Immature natural killer cell (primary cell): ENCODE results near the gene PIAS3. TPM values are rescaled to one million over a fixed set of nuclear protein-coding genes. Genes with fewer than 3 reads are reported as not detected.
"Not testable (repeated sequence)": the region's sequence is repeated elsewhere in the genome, so short reads cannot be mapped to it uniquely, and the experiment has no call there.

Experiments
- DNase-seq, 3 donors: peaks; one replicate each; pipeline ENCODE4 v3.0.0; 2022; ENCODE audit warnings: mixed read lengths in 1 of 3
- H3K27ac Mint-ChIP-seq, 6 donors: one replicate each; pipeline ENCODE4 v1.8.0; 2020; ENCODE audit warnings: mixed read lengths in 6 of 6, mild to moderate bottlenecking in 5 of 6, inconsistent platforms in 4 of 6, moderate library complexity in 3 of 6
- H3K27me3 Mint-ChIP-seq, 3 donors: one replicate each; pipeline ENCODE4 v1.8.0; 2020 to 2021; ENCODE audit warnings: low read depth in 3 of 3, mild to moderate bottlenecking in 3 of 3, mixed read lengths in 3 of 3, moderate library complexity in 3 of 3, inconsistent platforms in 1 of 3
- H3K36me3 Mint-ChIP-seq, 3 donors: one replicate each; pipeline ENCODE4 v1.8.0; 2020; ENCODE audit warnings: mixed read lengths in 3 of 3, inconsistent platforms in 2 of 3, mild to moderate bottlenecking in 2 of 3
- H3K4me1 Mint-ChIP-seq, 2 donors: one replicate each; pipeline ENCODE4 v1.8.0; 2020; ENCODE audit warnings: inconsistent platforms in 2 of 2, mild to moderate bottlenecking in 2 of 2, mixed read lengths in 2 of 2, moderate library complexity in 1 of 2
- H3K4me3 Mint-ChIP-seq, 5 donors: one replicate each; pipeline ENCODE4 v1.8.0; 2020; ENCODE audit warnings: mild to moderate bottlenecking in 5 of 5, mixed read lengths in 5 of 5, inconsistent platforms in 3 of 5, moderate library complexity in 3 of 5
- H3K9me3 Mint-ChIP-seq, 6 donors: one replicate each; pipeline ENCODE4 v1.8.0; 2020; ENCODE audit warnings: mild to moderate bottlenecking in 6 of 6, mixed read lengths in 6 of 6, inconsistent platforms in 4 of 6, moderate library complexity in 3 of 6
- polyA plus RNA-seq, 3 donors: library from polyadenylated mRNA; unstranded; fragments of 300-500 nt; fragmentation: Illumina TruSeq; gene quantifications; one replicate each; pipeline ENCODE4 v1.2.3, GENCODE V29; 2021

Gene PIAS3
- polyA plus RNA-seq, 3 donors from 2014 or later: 9.3 to 27.1 (median 10.5) TPM

DNA sequence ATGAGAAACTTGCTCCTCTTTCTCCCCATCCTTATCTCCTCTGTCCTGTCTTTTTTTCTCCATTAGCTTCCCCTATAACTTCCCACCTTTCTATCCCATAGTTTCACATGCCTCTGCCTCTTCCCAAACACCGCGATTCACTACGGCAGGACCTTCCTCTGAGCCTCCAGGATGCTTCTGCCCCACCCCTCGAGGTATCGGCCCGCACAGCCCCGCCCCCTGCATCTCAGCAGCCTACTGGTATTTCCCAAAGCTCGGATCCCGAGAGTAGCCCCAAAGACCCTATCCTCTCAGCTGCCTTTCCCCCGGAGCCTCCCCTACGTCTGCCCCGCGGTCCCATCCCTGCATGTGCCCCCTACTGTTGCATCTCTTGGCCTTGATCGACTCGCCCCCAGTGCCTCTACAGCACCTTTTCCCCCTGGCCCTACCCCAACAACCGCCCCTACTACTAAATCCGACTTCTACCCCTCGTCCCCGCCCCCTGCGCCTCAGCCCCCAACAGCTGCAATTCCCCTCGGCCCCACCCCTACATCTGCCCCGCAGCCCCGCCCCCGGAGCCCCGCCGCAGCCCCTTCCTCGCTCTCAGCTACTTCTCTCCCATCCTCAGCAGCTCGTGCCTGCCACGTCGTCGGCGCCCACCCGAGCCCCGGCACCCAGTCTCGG, 512 bp downstream of the PIAS3 start:
- Mint-ChIP-seq H3K9me3 (no peaks in the 10 kb centered on the region), H3K4me1 (peaks cover 13 to 23% of the 10 kb centered on the region in 2 donors), H3K36me3 (peaks cover 11 to 25% (median 18%) of the 10 kb centered on the region in 3 donors), H3K27me3 (peaks cover 0 to 6% (median 0%) of the 10 kb centered on the region in 3 donors), H3K27ac (peak overlapping the region; percentile 66 to 94 (median 82)), H3K4me3 (peak overlapping the region; percentile 94 to 97 (median 96))
- no peak for DNase-seq

DNA sequence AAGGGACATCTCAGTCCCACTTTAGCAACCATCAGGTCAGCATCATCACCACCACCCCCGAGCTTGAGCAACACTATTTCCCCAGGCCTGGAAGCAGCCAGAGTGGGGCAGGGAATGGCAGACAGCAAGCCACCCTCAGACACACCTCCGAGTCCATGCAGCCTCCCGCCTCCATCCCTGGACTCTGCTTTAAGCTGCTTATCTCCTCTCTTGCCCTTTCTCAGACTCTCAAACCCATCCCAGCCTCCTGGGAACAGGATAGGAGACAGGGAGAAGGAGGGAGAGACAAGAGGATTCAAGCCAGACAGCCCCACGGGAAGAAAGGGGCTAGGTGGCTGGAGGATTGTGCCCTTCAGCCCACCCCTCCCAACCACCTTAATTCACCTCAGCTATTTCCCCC, 1.7 kb downstream of the PIAS3 start:
- H3K27me3 Mint-ChIP-seq: peaks cover 0 to 6% (median 0%) of the 10 kb centered on the region in 3 donors
- DNase-seq: no peak
- H3K36me3 Mint-ChIP-seq: peaks cover 15 to 31% (median 22%) of the 10 kb centered on the region in 3 donors
- H3K4me1 Mint-ChIP-seq: peaks cover 13 to 23% of the 10 kb centered on the region in 2 donors
- H3K4me3 Mint-ChIP-seq: peak overlapping the region in 3 of 5 donors; percentile 43 to 97 (median 94)
- H3K27ac Mint-ChIP-seq: no peak overlapping the region
- H3K9me3 Mint-ChIP-seq: no peaks in the 10 kb centered on the region

DNA sequence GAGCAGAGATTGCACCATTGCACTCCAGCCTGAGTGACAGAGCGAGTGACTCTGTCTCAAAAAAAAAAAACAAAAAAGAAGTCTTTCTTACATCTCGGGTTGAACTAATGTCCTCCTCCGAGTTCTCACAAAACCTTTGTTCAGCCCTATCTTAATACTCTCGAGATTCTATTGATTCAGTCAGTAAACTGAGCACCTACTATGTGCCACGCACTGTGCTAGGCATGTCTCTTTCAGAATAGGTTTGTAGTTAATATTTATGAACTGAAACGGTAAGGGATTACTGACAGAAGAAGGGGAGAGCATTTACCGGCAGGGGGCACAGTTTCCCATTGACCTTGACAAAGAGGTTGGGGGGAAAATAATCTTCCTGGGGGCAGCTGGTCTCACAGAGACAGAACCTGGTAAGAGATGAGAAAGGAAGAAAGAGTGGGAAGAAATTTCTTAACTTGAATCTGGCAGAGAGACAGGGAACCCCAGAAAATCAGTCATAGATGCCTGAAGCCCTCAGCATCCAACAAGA, 3.4 kb downstream of the PIAS3 start:
- peaks cover 0 to 7% (median 0%) of the 10 kb centered on the region in 3 donors for H3K27me3 Mint-ChIP-seq
- peak overlapping the region in 3 of 5 donors; percentile 12 to 48 (median 35) for H3K4me3 Mint-ChIP-seq
- peak overlapping the region in 1 of 6 donors; percentile 8 for H3K27ac Mint-ChIP-seq
- H3K9me3 Mint-ChIP-seq: no peaks in the 10 kb centered on the region
- DNase-seq: no peak
- peaks cover 13 to 23% of the 10 kb centered on the region in 2 donors for H3K4me1 Mint-ChIP-seq
- peaks cover 20 to 42% (median 28%) of the 10 kb centered on the region in 3 donors for H3K36me3 Mint-ChIP-seq

DNA sequence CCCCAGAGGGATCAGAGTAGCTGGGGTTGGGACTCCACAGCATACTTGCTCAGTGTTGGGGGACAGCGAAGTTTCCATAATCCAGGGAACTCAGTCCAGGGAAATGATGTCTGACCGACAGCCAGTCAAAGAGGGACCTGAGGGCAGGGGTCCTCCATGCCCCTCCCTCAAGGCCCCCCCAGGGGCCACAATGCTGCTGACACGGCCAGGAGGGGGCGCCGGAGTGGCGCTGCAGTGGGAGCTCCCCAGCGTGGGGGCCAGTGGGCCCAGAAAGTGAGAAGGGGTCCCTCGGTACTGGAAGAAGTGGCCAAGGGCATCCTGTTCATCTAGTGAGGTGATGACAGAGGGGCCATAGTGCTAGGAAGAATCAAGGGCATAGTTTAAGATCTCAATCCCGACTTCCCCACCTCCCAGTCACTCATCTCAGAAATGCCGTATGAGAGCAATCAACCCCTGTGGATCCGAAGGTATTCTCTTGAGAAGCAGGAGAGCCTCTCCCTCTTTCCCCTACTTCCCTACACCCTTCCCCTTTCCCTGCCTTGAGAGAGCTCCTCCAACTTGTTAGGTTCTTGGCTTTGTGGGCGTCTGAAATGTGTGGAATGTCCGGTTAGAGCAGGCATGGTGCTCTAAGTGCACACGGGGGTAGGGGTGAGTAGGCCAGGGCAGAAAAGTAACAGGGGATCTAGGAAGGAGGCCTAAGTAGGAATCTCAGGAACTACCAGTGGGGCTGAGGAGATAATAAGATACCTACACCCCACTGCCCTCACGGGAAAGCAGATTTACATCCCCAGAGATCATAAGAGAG, 9.3 kb downstream of the PIAS3 start:
- Mint-ChIP-seq H3K9me3 (no peaks in the 10 kb centered on the region), H3K27me3 (peaks cover 0 to 2% (median 0%) of the 10 kb centered on the region in 3 donors), H3K4me3 (no peak overlapping the region), H3K36me3 (peaks cover 14 to 31% (median 20%) of the 10 kb centered on the region in 3 donors), H3K27ac (peak overlapping the region in 1 of 6 donors; percentile 45), H3K4me1 (peaks cover 6 to 7% of the 10 kb centered on the region in 2 donors)
- no peak for DNase-seq

DNA sequence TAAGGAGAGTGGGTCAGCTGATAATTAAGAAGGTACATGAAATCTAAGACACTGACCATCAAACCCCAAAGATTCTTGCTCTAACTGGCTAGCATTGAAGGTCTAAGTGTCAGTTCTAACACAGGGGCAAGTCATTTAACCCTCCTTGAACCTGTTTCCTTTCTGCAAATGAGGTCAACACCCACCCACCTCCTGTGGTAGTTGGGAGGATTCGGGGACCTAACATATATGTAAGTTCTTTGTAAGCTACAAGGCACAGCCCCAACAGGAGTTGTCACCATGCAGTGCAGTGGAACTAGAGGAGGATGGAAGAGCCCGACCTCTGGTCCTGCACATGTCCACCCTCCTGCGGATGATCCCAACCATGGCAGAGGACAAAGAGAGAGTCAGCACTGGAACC, 11.1 kb downstream of the PIAS3 start:
- Mint-ChIP-seq H3K9me3 (no peaks in the 10 kb centered on the region), H3K4me1 (peaks cover 6 to 7% of the 10 kb centered on the region in 2 donors), H3K36me3 (peaks cover 8 to 21% (median 14%) of the 10 kb centered on the region in 3 donors), H3K4me3 (peak overlapping the region in 1 of 5 donors; percentile 3), H3K27me3 (peaks cover 0 to 2% (median 0%) of the 10 kb centered on the region in 3 donors), H3K27ac (peak overlapping the region in 3 of 6 donors; percentile 3 to 31 (median 12))
- DNase-seq: no peak

DNA sequence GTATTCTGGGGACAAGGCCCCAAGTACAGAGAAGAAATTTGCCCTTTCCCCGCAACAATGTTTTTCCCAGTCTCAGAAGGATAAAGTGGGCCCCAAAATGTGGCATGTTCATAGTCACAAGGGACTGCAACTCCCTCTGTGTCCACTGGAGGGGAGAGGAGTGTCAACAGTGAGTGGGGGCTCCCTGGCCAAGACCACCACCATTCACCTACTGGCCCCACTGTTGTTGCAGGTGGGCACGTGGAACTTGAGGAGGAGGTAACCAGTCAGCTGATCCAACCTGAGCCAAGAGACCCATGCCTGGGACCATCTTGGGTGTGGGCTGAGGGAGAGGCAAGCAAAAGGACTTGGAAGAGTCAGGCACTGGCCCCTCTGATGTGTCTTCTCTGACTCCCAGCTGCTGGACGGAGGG, 12.7 kb downstream of the PIAS3 start:
- Mint-ChIP-seq H3K9me3 (no peaks in the 10 kb centered on the region), H3K36me3 (peaks cover 6 to 25% (median 22%) of the 10 kb centered on the region in 3 donors), H3K4me1 (peaks cover 6 to 7% of the 10 kb centered on the region in 2 donors), H3K4me3 (no peak overlapping the region), H3K27ac (peak overlapping the region in 5 of 6 donors; percentile 51 to 84 (median 67)), H3K27me3 (no peaks in the 10 kb centered on the region)
- peak in 2 of 3 donors; percentile 26 to 32 for DNase-seq

DNA sequence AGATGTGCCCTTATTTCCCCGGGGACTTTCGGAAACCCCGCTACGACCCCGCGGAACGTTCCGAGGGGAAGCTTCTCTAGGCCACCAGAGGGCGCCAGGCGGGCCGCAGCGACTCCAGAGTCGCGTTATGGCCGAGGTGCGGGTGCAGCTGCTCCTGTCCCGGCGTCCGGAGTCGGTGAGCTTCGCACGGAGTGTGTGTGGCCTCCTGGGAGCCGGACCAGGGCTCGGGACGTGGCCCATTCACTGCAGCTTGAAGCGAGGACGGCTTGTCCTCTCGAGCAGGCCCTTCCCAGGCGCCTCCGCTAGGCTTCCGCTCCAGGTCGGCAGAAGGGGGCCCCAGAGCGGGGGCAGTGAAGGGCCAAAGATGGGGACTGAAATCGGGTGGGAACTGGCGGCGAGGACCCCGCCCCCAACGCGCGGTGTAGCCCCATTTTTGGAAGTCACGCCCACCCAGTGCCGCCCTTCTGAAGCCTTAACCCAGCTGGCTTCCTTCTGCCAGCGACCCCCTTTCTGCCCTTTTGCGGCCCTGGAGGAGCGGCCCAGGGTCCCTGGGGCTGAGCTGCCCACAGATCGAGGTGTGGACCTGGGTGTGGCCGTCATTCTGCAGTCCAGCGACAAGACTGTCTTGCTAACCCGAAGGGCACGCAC, 13.2 kb downstream of the PIAS3 start, which contains the start of gene NUDT17:
Gene NUDT17 (plus strand): TSS at position 117 of the 648 bp plus-strand sequence. CDS start 11 bp downstream, at position 128.
- H3K4me1 Mint-ChIP-seq: peaks cover 6 to 7% of the 10 kb centered on the region in 2 donors

DNA sequence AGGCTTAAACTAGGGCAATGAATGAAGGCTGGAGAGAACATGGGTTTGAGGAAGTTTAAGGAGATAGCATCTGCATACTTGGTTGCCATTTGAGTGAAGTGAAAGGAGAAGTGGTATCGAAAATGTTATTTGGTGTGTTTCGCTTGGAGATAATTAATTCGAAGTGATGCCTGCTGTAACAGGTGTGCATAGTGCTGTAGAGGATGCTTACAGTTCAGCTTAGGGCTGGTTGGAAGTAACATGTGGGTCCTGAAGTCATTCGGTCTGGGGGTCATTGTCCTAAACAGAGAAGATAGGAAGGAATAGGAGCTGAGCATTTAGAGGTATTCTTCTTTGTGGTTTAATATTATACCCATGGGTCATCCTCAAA, 13.8 kb downstream of the PIAS3 start:
- DNase-seq: no peak
- Mint-ChIP-seq H3K27me3 (no peaks in the 10 kb centered on the region), H3K36me3 (peaks cover 0 to 24% (median 15%) of the 10 kb centered on the region in 3 donors), H3K4me1 (peaks cover 6 to 7% of the 10 kb centered on the region in 2 donors), H3K27ac (no peak overlapping the region), H3K9me3 (no peaks in the 10 kb centered on the region), H3K4me3 (no peak overlapping the region)

More for the DNA sequence above, 13.2 kb downstream of the PIAS3 start, which contains the start of gene NUDT17:
- H3K27me3 Mint-ChIP-seq: no peaks in the 10 kb centered on the region
- no peaks in the 10 kb centered on the region for H3K9me3 Mint-ChIP-seq
- H3K36me3 Mint-ChIP-seq: peaks cover 1 to 23% (median 17%) of the 10 kb centered on the region in 3 donors
- H3K4me3 Mint-ChIP-seq: no peak within 1 kb of the TSS
- peak within 1 kb of the TSS; percentile 19 to 84 (median 64) for H3K27ac Mint-ChIP-seq
- DNase-seq: peak; percentile 68 to 75 (median 73)

DNA sequence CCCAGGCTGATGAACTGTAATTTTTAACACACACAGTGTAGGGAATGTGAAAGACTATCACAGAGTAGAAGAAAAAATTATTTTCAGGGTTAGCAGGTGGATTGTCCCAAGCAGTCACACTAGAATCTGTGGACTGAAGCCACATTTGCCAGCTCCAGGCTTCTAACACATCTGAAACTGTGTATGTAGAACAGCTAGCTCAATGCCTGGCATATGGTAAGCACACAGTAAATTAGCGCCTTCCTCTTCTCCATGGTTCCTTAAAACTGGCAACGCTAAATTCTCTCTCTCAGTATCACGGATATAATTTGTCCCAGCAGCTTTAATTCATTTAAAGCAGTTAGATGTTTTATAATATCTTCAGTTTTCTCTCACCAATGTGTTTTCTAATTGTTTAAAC, 15.8 kb downstream of the PIAS3 start:
- H3K36me3 Mint-ChIP-seq: peaks cover 0 to 28% (median 11%) of the 10 kb centered on the region in 3 donors
- H3K4me3 Mint-ChIP-seq: no peak overlapping the region
- DNase-seq: no peak
- H3K27me3 Mint-ChIP-seq: no peaks in the 10 kb centered on the region
- H3K27ac Mint-ChIP-seq: no peak overlapping the region
- peaks cover 6 to 7% of the 10 kb centered on the region in 2 donors for H3K4me1 Mint-ChIP-seq
- no peaks in the 10 kb centered on the region for H3K9me3 Mint-ChIP-seq

DNA sequence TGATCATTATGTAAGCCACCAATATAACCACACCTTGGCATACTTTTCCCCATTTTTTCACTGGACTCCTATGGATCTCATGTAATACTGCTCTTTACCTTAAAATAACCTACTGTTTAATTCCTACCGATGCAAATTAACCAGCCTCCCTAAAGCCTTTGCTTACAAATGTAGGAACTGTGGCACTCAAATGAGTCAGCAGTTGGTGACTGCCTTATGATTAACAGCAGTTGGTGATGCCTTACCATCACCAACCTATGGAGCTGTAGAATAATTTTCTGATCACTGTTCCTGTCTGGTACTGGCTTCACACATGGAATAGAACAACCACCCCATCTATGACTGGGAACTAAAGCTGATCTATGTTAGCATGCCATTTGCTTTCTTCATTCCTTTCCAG, 21.2 kb downstream of the PIAS3 start:
- Mint-ChIP-seq H3K9me3 (no peaks in the 10 kb centered on the region), H3K4me1 (no peaks in the 10 kb centered on the region), H3K4me3 (no peak overlapping the region), H3K27me3 (no peaks in the 10 kb centered on the region), H3K27ac (no peak overlapping the region), H3K36me3 (peaks cover 11 to 53% (median 22%) of the 10 kb centered on the region in 3 donors)
- no peak for DNase-seq

DNA sequence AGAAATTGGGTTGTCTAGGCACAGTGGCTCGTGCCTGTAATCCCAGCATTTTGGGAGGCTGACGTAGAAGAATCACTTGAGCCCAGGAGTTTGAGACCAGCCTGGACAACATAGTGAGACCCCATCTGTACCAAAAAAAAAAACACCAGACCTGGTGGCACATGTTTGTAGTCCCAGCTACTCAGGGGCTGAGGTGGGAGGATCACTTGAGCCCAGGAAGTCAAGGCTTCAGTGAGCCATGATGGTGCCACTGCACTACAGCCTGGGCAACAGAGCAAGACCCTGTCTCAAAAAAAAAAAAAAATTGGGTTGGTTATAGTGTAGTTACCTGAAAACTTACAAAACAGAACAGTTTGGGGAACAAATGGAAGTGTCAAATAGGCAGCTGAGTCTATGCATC, 28.1 kb downstream of the PIAS3 start:
- H3K4me1 Mint-ChIP-seq, H3K27me3 Mint-ChIP-seq, H3K9me3 Mint-ChIP-seq, DNase-seq, H3K4me3 Mint-ChIP-seq: not testable (repeated sequence)
- Mint-ChIP-seq H3K27ac (peak overlapping the region in 1 of 6 donors; percentile 20), H3K36me3 (peaks cover 39 to 64% (median 48%) of the 10 kb centered on the region in 3 donors)

DNA sequence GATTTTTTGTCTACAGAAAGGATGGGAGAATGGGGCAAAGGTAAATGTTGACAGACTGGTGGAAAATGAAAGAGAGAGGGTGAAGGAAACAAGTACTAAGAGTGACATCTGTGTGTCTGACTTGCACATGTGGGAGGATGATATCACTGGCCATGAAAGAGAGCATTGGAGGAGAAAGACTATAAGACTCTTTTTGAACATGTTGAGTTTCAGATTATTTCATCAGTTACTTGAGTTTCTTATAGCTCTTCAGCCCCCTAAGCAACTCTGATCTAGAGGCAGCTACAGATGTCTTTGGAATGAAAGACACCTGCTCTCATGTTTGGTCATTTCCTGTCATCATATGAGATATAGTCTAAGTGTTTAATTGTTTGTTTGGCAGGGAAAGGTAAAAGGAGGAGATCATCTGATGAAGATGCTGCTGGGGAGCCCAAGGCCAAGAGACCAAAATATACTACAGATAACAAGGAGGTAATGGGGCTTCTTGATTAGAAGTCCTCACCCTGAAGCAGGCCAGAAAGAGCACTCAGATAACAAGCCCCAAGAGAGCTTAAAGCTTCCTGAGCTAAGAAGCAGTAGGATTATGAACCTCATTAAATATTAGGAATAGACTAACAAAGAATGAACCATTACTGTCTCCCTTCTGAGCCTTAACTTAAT, 30.4 kb downstream of the PIAS3 start:
- Mint-ChIP-seq H3K27me3 (peaks cover 4 to 10% (median 10%) of the 10 kb centered on the region in 3 donors), H3K9me3 (no peaks in the 10 kb centered on the region), H3K4me1 (peaks cover 21 to 29% of the 10 kb centered on the region in 2 donors), H3K36me3 (peaks cover 39 to 58% (median 46%) of the 10 kb centered on the region in 3 donors), H3K4me3 (no peak overlapping the region), H3K27ac (peak overlapping the region in 4 of 6 donors; percentile 3 to 19 (median 13))
- DNase-seq: no peak

DNA sequence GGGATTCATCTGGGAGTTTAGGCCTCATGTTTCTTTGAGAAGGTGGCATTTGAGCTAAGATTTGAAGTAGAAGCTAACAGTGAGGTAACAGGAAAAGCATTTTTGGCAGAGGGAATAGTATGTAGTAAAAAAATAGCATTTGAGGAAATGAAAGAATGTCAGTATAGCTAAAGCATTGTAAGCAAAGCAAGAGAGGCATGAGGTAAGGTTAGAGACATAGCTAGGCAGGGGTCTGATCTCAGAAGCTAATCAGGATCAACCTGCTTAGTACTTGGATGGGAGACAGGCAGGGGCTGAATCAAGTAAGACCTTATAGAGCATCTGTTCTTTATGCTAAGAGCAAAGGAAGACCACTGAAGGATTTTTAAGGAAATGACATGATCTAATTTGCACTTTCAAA, 30.9 kb downstream of the PIAS3 start:
- Mint-ChIP-seq H3K27me3 (peaks cover 5 to 13% (median 12%) of the 10 kb centered on the region in 3 donors), H3K4me1 (peaks cover 21 to 29% of the 10 kb centered on the region in 2 donors), H3K27ac (peak overlapping the region in 5 of 6 donors; percentile 3 to 19 (median 10)), H3K9me3 (no peaks in the 10 kb centered on the region), H3K36me3 (peaks cover 35 to 53% (median 41%) of the 10 kb centered on the region in 3 donors), H3K4me3 (no peak overlapping the region)
- no peak for DNase-seq
